GM18951 (cell line): ENCODE data around the gene EXOG.

Source experiments
- POLR2A ChIP-seq: IDR thresholded peaks from 4 replicates; pipeline ENCODE4 v1.6.1; 2011; ENCODE audit warnings: mild to moderate bottlenecking; ENCODE audit not compliant: insufficient read length, insufficient read depth; ENCODE audit errors: extremely low read depth
- in situ Hi-C: fragments of 300-500 bp; cut with MboI; formaldehyde crosslinking; loops from one replicate; pipeline ENCODE4 v1.12.0; 2022; ENCODE audit warnings: low sequenced_read_pairs, mixed read lengths, inconsistent platforms; ENCODE audit not compliant: unreplicated experiment

Gene EXOG

GRCh38 chr3:38548154-38548931, 52.2 kb downstream of the EXOG start:
- no peak for TF ChIP-seq POLR2A

GRCh38 chr3:38549082-38549481, 52.9 kb downstream of the EXOG start:
- in situ Hi-C loops, result no loop called here
- TF ChIP-seq POLR2A, result no peak

More at GRCh38 chr3:38548154-38548931, 52.2 kb downstream of the EXOG start:
- in situ Hi-C loops, result no loop called here

- no peak for TF ChIP-seq POLR2A
- in situ Hi-C loops, result no loop called here
These were observed 53.3 kb downstream of the EXOG start for GRCh38 chr3:38549486-38549885.

GRCh38 chr3:38549957-38550840, 54.1 kb downstream of the EXOG start:
- TF ChIP-seq POLR2A, result no peak
- in situ Hi-C loops, result no loop called here

GRCh38 chr3:38551026-38551832, 55.1 kb downstream of the EXOG start:
- TF ChIP-seq POLR2A, result no peak
- in situ Hi-C loops, result no loop called here

- TF ChIP-seq POLR2A, result no peak
- in situ Hi-C loops, result no loop called here
These were observed 56.2 kb downstream of the EXOG start for GRCh38 chr3:38552364-38552763.

- in situ Hi-C loops, result no loop called here
- TF ChIP-seq POLR2A, result no peak
These were observed 56.9 kb downstream of the EXOG start for GRCh38 chr3:38553071-38553470.

GRCh38 chr3:38554127-38554827, 58.1 kb downstream of the EXOG start:
- in situ Hi-C loops, result no loop called here

GRCh38 chr3:38555149-38555840, 59.2 kb downstream of the EXOG start:
- TF ChIP-seq POLR2A, result no peak
- in situ Hi-C loops, result no loop called here

More at GRCh38 chr3:38554127-38554827, 58.1 kb downstream of the EXOG start:
- no peak for TF ChIP-seq POLR2A

- TF ChIP-seq POLR2A, result no peak
- in situ Hi-C loops, result no loop called here
These were observed 59.8 kb downstream of the EXOG start for GRCh38 chr3:38555926-38556325.

- in situ Hi-C loops, result no loop called here
- no peak for TF ChIP-seq POLR2A
These were observed 60.7 kb downstream of the EXOG start for GRCh38 chr3:38556640-38557358.
